GM12878 (cell line): ENCODE data around the gene CCDC106.

Experiments
- E2F8 ChIP-seq: fragments of 450-650 bp; IDR thresholded peaks from 2 replicates; pipeline ENCODE4 v1.6.1; 2018; ENCODE audit warnings: mild to moderate bottlenecking, low read depth, moderate library complexity; ENCODE audit not compliant: partially characterized antibody
- IKZF1 ChIP-seq: fragments of 450-650 bp; conservative IDR thresholded peaks from 2 replicates; pipeline ENCODE4 v1.6.1; 2017; ENCODE audit warnings: antibody characterized with exemption, mild to moderate bottlenecking
- PAX8 ChIP-seq: fragments of 450-650 bp; IDR thresholded peaks from 2 replicates; pipeline ENCODE4 v1.6.1; 2017; ENCODE audit warnings: mild to moderate bottlenecking, moderate library complexity
- POLR2A ChIP-seq: IDR thresholded peaks from 2 replicates; pipeline ENCODE4 v1.6.1; 2011; ENCODE audit warnings: low read depth, mild to moderate bottlenecking, low read length
- ZBTB33 ChIP-seq: fragments of 450-650 bp; IDR thresholded peaks from 2 replicates; pipeline ENCODE4 v1.6.1; 2017; ENCODE audit warnings: mild to moderate bottlenecking

GRCh38 chr19:55674459-55674840 lies 26.4 kb downstream of the CCDC106 start:
- TF ChIP-seq POLR2A = no peak
- TF ChIP-seq ZBTB33 = no peak
- TF ChIP-seq IKZF1 = no peak
- no peak for TF ChIP-seq E2F8
- no peak for TF ChIP-seq PAX8
